A673 (cell line): Measurements from ENCODE around the gene PPP2R5C.

Source experiments
- CTCF ChIP-seq: fragments of 300-800, 200-600 bp; sonication (generic); conservative IDR thresholded peaks from 2 replicates; pipeline ENCODE4 v1.5.1; 2017; ENCODE audit warnings: low read depth, mild to moderate bottlenecking, antibody characterized with exemption, low read length, moderate library complexity, mixed read lengths
- EZH2 ChIP-seq: fragments of 200-600 bp; sonication (generic); IDR thresholded peaks from 2 replicates; pipeline ENCODE4 v1.6.1; 2017; ENCODE audit warnings: borderline replicate concordance, low read depth, mild to moderate bottlenecking, mixed read lengths, antibody characterized with exemption, low read length; ENCODE audit not compliant: poor library complexity, severe bottlenecking

- TF ChIP-seq CTCF: no peak
- TF ChIP-seq EZH2: no peak
Observed at GRCh38 chr14:101828046-101828445, 66.5 kb downstream of the PPP2R5C start.
